PC-9 (cell line): ENCODE data around the gene LCP1. TPM values are rescaled to one million over a fixed set of nuclear protein-coding genes. Genes with fewer than 3 reads are reported as not detected.

Source experiments
- BruUV-seq: library from RNA; stranded (reverse); fragments of 400-500 nt; replicated peaks from 2 replicates; lab custom pipeline; 2021; lab: Mats Ljungman, UMichigan
- CTCF ChIA-PET: fragments of 300-600 bp; sonication (Branson Sonifier 250); formaldehyde crosslinking; loops from one replicate; lab custom pipeline; 2022; ENCODE audit warnings: antibody characterized with exemption; lab: Charles Lee
- POLR2A ChIA-PET: fragments of 300-600 bp; sonication (Branson Sonifier 250); formaldehyde crosslinking; loops from one replicate; lab custom pipeline; 2022; ENCODE audit warnings: antibody characterized with exemption; ENCODE audit not compliant: unreplicated experiment; lab: Charles Lee
- DNase-seq, 2 experiments: peaks; one replicate each; pipeline versions ENCODE4 v3.0.0 to v3.0.0-alpha.2; 2015 to 2022; ENCODE audit warnings: mixed read lengths in 1 of 2
- H2AFZ ChIP-seq: fragments of 200-600 bp; sonication (generic); 2 replicates; pipeline ENCODE4 v1.8.1; 2017; ENCODE audit warnings: antibody characterized with exemption
- H3F3A ChIP-seq: fragments of 200-600 bp; sonication (generic); 2 replicates; pipeline ENCODE4 v1.8.1; 2017; ENCODE audit warnings: antibody characterized with exemption, mild to moderate bottlenecking, low read depth; ENCODE audit not compliant: insufficient read depth
- H3K27ac ChIP-seq: fragments of 200-600 bp; sonication (generic); 2 replicates; pipeline ENCODE4 v1.6.1; 2016; ENCODE audit warnings: mixed run types
- H3K27me3 ChIP-seq: fragments of 200-600 bp; sonication (generic); 2 replicates; pipeline ENCODE4 v1.6.1; 2016; ENCODE audit warnings: low read depth, mixed run types; ENCODE audit not compliant: insufficient read depth
- H3K36me3 ChIP-seq: fragments of 200-600 bp; sonication (generic); 2 replicates; pipeline ENCODE4 v1.6.1; 2016; ENCODE audit warnings: low read depth, mixed run types
- H3K4me1 ChIP-seq: fragments of 200-600 bp; sonication (generic); replicated peaks from 2 replicates; pipeline ENCODE4 v1.6.1; 2016; ENCODE audit warnings: mixed run types; ENCODE audit not compliant: insufficient read depth
- H3K4me2 ChIP-seq: fragments of 200-600 bp; sonication (generic); 2 replicates; pipeline ENCODE4 v1.6.1; 2017; ENCODE audit warnings: mixed run types
- H3K4me3 ChIP-seq: fragments of 200-600 bp; sonication (generic); 2 replicates; pipeline ENCODE4 v1.6.1; 2016; ENCODE audit warnings: mixed run types
- H3K79me2 ChIP-seq: fragments of 200-600 bp; sonication (generic); 2 replicates; pipeline ENCODE4 v1.6.1; 2017; ENCODE audit warnings: low read depth, mixed run types
- H3K9me2 ChIP-seq: fragments of 200-600 bp; sonication (generic); 2 replicates; pipeline ENCODE4 v1.8.1; 2017; ENCODE audit warnings: mild to moderate bottlenecking; ENCODE audit not compliant: insufficient read depth
- H3K9me3 ChIP-seq: fragments of 200-600 bp; sonication (generic); 2 replicates; pipeline ENCODE4 v1.8.1; 2016; ENCODE audit warnings: low read depth; ENCODE audit not compliant: insufficient read depth
- H4K20me1 ChIP-seq: fragments of 200-600 bp; sonication (generic); 2 replicates; pipeline ENCODE4 v1.8.1; 2017; ENCODE audit not compliant: insufficient read depth
- EZH2 ChIP-seq: fragments of 200-600 bp; sonication (generic); IDR thresholded peaks from 2 replicates; pipeline ENCODE4 v1.8.0; 2017; ENCODE audit warnings: antibody characterized with exemption, low read depth
- intact Hi-C: fragments of 100-400 bp; cut with micrococcal nuclease; formaldehyde crosslinking; loops from one replicate; pipeline ENCODE4 v1.10.0; 2022; ENCODE audit not compliant: unreplicated experiment
- total RNA-seq: library from RNA; stranded (reverse); gene quantifications from 2 replicates; pipeline ENCODE4 v1.2.3, GENCODE V29; 2021
- TF ChIP-seq, protein P1 (sequence below): fragments of 200-600 bp; sonication (generic); conservative IDR thresholded peaks from 2 replicates; pipeline ENCODE4 v1.6.1; 2017; ENCODE audit warnings: mixed run types, antibody characterized with exemption, mild to moderate bottlenecking, moderate library complexity

LCP1 gene
- total RNA-seq, 1 experiment from 2014 or later, result 197 TPM

DNA sequence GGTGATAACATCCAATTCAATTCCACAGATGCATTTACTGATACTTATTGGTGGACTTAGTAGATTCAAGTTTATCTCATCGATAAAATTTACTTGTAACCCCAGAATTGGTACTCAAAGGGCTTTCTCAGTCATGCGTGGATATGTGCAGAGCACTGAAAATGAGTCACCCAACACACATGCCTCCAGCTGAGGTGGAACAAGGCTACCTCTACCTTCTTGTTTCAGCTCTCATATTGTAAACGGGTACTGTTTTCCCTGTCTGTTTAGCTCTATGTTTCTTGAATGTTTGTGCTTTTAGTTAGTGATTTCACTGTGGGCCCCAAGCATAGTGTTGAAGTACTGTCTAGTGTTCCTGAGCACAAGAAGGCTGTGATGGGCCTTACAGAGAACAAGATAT is 31.3 kb upstream of the LCP1 start:
- no peaks in the 10 kb centered on the region for H3K9me2 ChIP-seq
- peaks cover 5% of the 10 kb centered on the region; the same call in 1 of the 2 replicates for H3K27me3 ChIP-seq
- peaks cover 19% of the 10 kb centered on the region; the same call in 1 of the 2 replicates for H3K4me1 ChIP-seq
- H4K20me1 ChIP-seq, result no peaks in the 10 kb centered on the region
- H2AFZ ChIP-seq, result no peak overlapping the region
- H3K36me3 ChIP-seq, result no peaks in the 10 kb centered on the region
- no peaks in the 10 kb centered on the region for H3K79me2 ChIP-seq
- peaks cover 8% of the 10 kb centered on the region; the same call in 1 of the 2 replicates for H3F3A ChIP-seq
- ChIA-PET CTCF (interaction anchor here (0.6 kb wide), 1 partner anchor 911 kb away, joined by 14 read pairs; no protein-coding TSS in a partner anchor), POLR2A (no interaction called here)
- H3K27ac ChIP-seq, result no peak overlapping the region
- intact Hi-C loops, result no loop called here
- BruUV-seq, result no TSS peak
- no peak for DNase-seq
- no peak overlapping the region for H3K4me3 ChIP-seq
- TF ChIP-seq, protein P1, sequence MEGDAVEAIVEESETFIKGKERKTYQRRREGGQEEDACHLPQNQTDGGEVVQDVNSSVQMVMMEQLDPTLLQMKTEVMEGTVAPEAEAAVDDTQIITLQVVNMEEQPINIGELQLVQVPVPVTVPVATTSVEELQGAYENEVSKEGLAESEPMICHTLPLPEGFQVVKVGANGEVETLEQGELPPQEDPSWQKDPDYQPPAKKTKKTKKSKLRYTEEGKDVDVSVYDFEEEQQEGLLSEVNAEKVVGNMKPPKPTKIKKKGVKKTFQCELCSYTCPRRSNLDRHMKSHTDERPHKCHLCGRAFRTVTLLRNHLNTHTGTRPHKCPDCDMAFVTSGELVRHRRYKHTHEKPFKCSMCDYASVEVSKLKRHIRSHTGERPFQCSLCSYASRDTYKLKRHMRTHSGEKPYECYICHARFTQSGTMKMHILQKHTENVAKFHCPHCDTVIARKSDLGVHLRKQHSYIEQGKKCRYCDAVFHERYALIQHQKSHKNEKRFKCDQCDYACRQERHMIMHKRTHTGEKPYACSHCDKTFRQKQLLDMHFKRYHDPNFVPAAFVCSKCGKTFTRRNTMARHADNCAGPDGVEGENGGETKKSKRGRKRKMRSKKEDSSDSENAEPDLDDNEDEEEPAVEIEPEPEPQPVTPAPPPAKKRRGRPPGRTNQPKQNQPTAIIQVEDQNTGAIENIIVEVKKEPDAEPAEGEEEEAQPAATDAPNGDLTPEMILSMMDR, result no peak
- TF ChIP-seq EZH2, result no peak
- H3K4me2 ChIP-seq, result no peak overlapping the region
- no peaks in the 10 kb centered on the region for H3K9me3 ChIP-seq

DNA sequence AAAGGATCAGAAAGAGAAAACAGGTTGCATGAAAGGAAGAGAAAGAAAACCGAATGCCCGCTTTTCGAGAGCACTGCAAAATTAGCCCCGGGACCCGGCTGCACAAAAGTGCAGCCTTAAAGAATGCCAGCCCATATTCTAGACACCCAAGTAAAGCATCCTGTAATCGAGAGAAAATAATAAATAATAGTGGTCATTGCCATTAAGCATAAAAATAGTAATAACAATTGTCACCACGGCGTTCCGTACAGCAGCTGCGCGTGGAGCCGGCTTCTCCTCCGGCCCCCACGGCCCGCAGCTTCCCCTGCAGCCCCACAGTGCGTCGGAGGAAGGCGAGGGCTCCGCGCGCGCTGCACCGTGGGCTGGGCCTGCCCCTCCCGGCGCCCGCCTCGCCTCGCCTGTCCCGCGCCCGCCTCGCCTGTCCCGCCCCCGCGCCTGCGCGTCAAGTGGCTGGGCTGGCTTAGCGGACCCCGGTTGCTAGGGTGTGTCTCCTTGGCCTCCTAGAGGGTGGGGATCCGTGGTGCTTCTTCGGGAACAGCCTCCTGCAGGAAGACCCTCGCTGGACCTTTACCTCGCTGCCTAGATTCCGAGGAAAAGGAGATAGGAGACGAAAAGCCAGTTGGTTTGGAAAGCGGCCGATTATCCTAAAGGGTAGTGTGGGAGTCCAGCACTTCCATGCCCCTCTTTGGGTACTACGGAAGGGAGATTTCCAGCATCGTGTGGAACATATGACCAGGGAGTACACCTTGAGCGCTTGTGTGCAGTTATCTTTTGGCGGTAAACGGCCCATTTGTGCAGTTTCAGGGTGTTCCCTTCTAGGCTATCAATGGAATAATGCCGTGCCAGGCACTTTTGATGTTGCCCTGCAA is 29.7 kb upstream of the LCP1 start, which contains the start of gene LRRC63:
Gene LRRC63, plus strand, starts transcription at position 446 of the 869 bp plus-strand sequence. CDS start 1,107 bp downstream, outside the sequence.
- H3K9me3 ChIP-seq, result no peaks in the 10 kb centered on the region
- no peak for TF ChIP-seq EZH2
- TF ChIP-seq, protein P1, result no peak
- no TSS peak for BruUV-seq
- peak in 1 of 2 experiments; percentile 61 for DNase-seq
- H3F3A ChIP-seq, result peaks cover 8% of the 10 kb centered on the region; the same call in 1 of the 2 replicates
- peak within 1 kb of the TSS; percentile 54 for H3K4me3 ChIP-seq
- H4K20me1 ChIP-seq, result no peaks in the 10 kb centered on the region
- peak within 1 kb of the TSS; percentile 80 for H2AFZ ChIP-seq
- peaks cover 19% of the 10 kb centered on the region; the same call in 1 of the 2 replicates for H3K4me1 ChIP-seq
- no peak within 1 kb of the TSS for H3K27ac ChIP-seq
- ChIA-PET POLR2A (interaction anchor here (0.7 kb wide), 1 partner anchor 283 kb away, joined by 3 read pairs; no protein-coding TSS in a partner anchor), CTCF (no interaction called here)
- H3K27me3 ChIP-seq, result no peaks in the 10 kb centered on the region
- no peaks in the 10 kb centered on the region for H3K9me2 ChIP-seq
- no peaks in the 10 kb centered on the region for H3K36me3 ChIP-seq
- intact Hi-C loops, result no loop called here
- no peaks in the 10 kb centered on the region for H3K79me2 ChIP-seq
- H3K4me2 ChIP-seq, result peak within 1 kb of the TSS; percentile 80

DNA sequence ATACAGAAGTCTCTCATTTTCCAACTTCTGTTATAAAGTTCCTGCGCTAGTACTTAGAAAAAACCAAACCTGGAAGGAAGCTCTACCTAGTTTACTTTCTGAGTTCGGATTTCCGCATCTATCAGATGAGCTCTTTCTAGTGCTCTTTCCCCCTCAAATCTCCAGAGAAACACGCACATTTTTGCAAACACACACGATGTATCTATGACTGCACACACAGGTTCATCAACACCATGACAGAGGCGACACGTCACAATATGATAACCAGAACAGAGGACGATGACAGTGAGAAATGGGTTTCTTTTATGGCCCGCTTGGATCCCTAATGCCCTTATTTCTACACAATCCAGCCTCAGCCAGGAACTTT is 29.1 kb upstream of the LCP1 start:
- DNase-seq, result no peak
- H4K20me1 ChIP-seq, result no peaks in the 10 kb centered on the region
- ChIA-PET CTCF (no interaction called here), POLR2A (interaction anchor here (0.7 to 0.9 kb wide), 2 partner anchors 29 to 283 kb away, joined by 3 to 15 read pairs; partner anchors contain the start of gene LCP1)
- no peaks in the 10 kb centered on the region for H3K27me3 ChIP-seq
- H3F3A ChIP-seq, result peaks cover 8% of the 10 kb centered on the region; the same call in 1 of the 2 replicates
- H3K27ac ChIP-seq, result no peak overlapping the region
- H3K9me3 ChIP-seq, result no peaks in the 10 kb centered on the region
- H3K36me3 ChIP-seq, result no peaks in the 10 kb centered on the region
- peak overlapping the region; percentile 54 for H3K4me3 ChIP-seq
- intact Hi-C loops, result no loop called here
- H3K4me1 ChIP-seq, result peaks cover 22% of the 10 kb centered on the region; the same call in 1 of the 2 replicates
- TF ChIP-seq, protein P1, result no peak
- TF ChIP-seq EZH2, result no peak
- peak overlapping the region; percentile 80 for H2AFZ ChIP-seq
- no peaks in the 10 kb centered on the region for H3K9me2 ChIP-seq
- TSS peak; percentile 80 for BruUV-seq
- no peaks in the 10 kb centered on the region for H3K79me2 ChIP-seq
- peak overlapping the region; percentile 80 for H3K4me2 ChIP-seq
